GM06990 (cell line): ENCODE measurements around the gene HDAC5.

ENCODE experiments used
- DNase-seq: peaks from one replicate; pipeline ENCODE4 v3.0.0-alpha.2; 2011; ENCODE audit not compliant: insufficient read length; ENCODE audit errors: extremely low read depth
- H3K27me3 ChIP-seq: replicated peaks from 2 replicates; pipeline ENCODE4 v1.6.0; 2011; ENCODE audit warnings: low read length; ENCODE audit not compliant: control insufficient read depth, insufficient read depth
- H3K36me3 ChIP-seq: 2 replicates; pipeline ENCODE4 v1.5.1; 2011; ENCODE audit warnings: low read length; ENCODE audit not compliant: control insufficient read depth, insufficient read depth
- H3K4me3 ChIP-seq: replicated peaks from 2 replicates; pipeline ENCODE4 v1.5.1; 2011; ENCODE audit warnings: low read depth, mild to moderate bottlenecking, control low read depth, low read length
- TF ChIP-seq, protein P1 (sequence below): IDR thresholded peaks from 2 replicates; pipeline ENCODE4 v1.5.1; 2011; ENCODE audit warnings: low read length, control low read depth, mild to moderate bottlenecking, inconsistent platforms; ENCODE audit not compliant: insufficient read depth, poor library complexity, severe bottlenecking

HDAC5 gene

DNA sequence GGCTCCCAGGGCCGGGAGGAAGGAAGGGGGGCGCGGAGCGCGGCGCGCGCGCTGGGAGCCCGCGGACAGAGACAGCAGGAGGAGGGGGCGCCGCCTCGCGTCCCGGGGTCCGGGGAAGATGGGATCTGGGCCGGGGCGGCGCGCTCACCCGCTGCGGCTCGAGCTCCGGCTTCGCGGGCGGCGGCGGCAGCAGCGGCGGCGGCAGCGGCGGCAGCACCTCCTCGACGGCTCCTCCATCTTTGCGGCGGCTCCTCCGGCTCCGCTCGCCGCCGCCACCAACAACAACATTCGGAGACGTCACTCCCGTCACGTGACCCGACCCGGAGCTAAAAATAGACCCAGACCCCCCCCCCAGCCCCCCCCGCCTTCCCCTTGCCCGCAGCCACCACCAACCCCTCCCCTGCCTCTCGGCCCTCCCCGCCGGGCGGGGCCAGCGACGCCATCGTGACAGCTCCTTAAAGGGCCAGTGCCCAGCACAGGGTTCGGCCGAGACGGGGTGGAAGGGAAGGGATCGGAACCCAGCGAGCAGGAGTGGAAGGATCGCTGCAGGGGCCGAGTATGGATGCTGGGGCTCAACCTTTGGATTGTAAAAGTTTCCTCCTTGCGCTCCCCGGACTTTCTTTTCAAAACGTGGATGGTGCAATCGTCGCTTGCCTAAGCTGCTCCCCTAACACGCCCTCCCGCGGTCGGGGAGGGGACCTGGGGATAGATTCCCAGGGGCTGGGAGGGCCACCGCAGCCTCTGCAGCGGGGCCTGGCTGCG is at the start of gene HDAC5:
Gene HDAC5, minus strand, starts transcription at position 286 of the 762 bp plus-strand sequence. CDS start 6,126 bp downstream, outside the sequence.
- H3K36me3 ChIP-seq: no peaks in the 10 kb centered on the region
- TF ChIP-seq, protein P1, sequence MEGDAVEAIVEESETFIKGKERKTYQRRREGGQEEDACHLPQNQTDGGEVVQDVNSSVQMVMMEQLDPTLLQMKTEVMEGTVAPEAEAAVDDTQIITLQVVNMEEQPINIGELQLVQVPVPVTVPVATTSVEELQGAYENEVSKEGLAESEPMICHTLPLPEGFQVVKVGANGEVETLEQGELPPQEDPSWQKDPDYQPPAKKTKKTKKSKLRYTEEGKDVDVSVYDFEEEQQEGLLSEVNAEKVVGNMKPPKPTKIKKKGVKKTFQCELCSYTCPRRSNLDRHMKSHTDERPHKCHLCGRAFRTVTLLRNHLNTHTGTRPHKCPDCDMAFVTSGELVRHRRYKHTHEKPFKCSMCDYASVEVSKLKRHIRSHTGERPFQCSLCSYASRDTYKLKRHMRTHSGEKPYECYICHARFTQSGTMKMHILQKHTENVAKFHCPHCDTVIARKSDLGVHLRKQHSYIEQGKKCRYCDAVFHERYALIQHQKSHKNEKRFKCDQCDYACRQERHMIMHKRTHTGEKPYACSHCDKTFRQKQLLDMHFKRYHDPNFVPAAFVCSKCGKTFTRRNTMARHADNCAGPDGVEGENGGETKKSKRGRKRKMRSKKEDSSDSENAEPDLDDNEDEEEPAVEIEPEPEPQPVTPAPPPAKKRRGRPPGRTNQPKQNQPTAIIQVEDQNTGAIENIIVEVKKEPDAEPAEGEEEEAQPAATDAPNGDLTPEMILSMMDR: peak; percentile 87
- peak; percentile 98 for DNase-seq
- H3K4me3 ChIP-seq: peak within 1 kb of the TSS; percentile 75
- no peaks in the 10 kb centered on the region for H3K27me3 ChIP-seq

DNA sequence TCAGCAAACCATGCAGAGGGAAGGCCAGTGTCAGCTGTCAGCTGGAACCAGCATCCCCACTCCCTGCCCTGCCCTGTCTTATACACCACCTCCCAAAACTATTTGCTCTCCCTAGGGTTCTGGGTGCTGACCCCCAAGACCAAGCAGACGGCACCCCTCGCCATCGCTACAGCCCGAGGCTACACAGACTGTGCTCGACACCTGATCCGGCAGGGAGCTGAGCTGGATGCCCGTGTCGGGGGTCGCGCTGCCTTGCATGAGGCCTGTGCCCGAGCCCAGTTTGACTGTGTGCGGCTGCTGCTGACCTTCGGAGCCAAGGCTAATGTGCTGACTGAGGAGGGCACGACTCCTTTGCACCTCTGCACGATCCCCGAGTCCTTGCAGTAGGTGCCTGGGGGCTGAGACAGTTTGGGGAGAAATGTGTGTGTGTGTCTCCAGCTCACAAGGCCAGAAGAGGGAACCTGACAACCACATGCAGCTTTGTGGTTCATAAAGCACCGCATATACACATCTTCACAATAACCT is 48.6 kb upstream of the HDAC5 start:
- no peak for DNase-seq
- no peak overlapping the region for H3K4me3 ChIP-seq
- peaks cover 3% of the 10 kb centered on the region for H3K36me3 ChIP-seq
- H3K27me3 ChIP-seq: no peaks in the 10 kb centered on the region
- TF ChIP-seq, protein P1: no peak

DNA sequence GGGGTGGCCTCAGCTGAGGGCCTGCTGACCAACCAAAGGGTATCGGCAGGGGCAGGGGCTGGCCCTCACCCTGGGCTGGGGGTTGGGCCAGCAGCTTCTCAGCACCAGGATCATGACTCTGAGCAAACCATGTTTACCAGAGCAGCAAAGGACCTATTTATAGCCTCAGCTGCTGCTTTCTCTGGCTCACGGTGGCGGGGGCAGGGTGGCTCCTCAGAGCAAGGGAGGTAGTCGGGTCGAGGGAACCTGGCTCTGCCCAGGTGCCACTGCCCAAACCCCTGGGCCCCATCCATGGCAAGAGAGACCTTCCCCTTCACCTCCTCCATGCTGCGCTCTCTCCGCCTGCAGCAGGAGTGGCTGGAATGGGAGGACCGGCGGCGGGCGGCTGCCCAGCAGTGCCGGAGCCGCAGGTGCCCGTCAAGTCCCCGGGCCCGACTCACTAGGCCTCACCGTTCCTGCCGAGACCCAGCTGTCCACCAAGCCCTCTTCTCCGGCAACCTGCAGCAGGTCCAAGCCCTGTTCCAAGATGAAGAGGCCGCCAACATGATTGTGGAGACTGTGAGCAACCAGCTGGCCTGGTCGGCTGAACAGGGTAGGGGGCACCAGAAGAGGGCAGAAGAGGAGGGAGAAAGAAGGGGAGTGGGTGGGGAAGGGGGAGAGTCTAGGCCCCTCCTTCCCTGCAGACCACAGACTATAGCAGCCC is 47.2 kb upstream of the HDAC5 start, which contains the start of gene ASB16:
Gene ASB16, plus strand, starts transcription at position 206 of the 703 bp plus-strand sequence. Its CDS starts 86 bp downstream, at position 292.
- H3K4me3 ChIP-seq: no peak within 1 kb of the TSS
- H3K27me3 ChIP-seq: no peaks in the 10 kb centered on the region
- TF ChIP-seq, protein P1: no peak
- DNase-seq: no peak
- H3K36me3 ChIP-seq: no peaks in the 10 kb centered on the region; the same call in 1 of the 2 replicates

DNA sequence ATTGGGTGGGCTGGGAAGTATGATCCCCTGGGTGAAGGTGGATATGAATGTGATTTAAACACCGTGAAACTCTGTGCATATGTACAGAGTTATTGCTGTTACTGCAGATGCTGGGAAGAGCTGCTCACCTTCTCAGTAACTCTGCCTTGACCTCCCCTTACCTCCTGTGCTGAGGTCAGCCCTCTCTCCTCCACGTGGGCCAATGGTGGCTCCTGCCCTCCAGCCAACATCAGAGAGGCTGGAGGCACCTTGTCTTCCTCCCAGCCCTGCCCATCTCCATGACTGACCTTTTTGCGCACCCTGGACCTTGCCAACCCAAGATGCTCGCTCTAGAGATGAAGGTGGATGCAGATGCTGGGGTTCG is 46.7 kb upstream of the HDAC5 start:
- no peak for DNase-seq
- Histone ChIP-seq H3K4me3 (no peak overlapping the region), H3K36me3 (no peaks in the 10 kb centered on the region; the same call in 1 of the 2 replicates), H3K27me3 (no peaks in the 10 kb centered on the region)
- TF ChIP-seq, protein P1: no peak

DNA sequence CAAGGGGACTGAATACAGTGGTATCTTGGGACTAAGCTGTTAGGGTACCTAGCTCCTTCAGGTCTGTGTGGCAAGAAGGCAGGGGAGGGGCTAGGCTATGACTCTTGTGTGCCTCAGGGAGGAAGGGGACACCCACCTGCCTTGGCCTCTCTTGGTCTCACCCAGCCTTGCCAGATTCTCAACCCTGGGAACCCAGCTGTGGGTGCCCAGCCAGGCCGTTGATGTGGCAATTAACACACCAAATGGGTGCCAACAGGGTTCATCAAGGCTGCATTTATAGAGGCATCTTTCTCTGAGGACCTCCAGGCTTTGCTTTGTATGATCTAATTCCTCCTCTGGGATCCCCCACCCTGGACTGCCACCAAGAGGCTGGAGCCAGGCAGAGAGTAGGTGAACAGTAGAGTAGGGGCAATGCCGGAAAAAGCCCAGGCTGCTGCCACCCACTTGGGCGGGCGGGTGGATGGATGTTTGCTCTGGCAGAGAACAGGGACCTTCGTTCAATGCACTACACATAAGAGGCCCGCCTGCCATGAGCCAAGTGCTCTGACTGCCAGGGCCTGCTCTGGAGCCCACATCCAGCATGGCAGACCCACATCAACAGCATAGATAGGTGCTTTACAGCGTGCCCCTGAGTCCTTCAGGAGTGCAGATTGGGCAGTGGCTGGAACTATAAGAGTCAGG is 43.9 kb upstream of the HDAC5 start:
- Histone ChIP-seq H3K36me3 (no peaks in the 10 kb centered on the region), H3K4me3 (no peak overlapping the region), H3K27me3 (no peaks in the 10 kb centered on the region)
- TF ChIP-seq, protein P1: no peak
- no peak for DNase-seq
